ENCODE results near the gene PARVA. TPM values are rescaled to one million over a fixed set of nuclear protein-coding genes. Genes with fewer than 3 reads are reported as not detected.

Gene PARVA
- total and polyA plus RNA-seq, 4 donors: 30.4 to 159 (median 93.9) TPM

GRCh38 chr11:12459865-12460444 lies 82.6 kb downstream of the PARVA start:
- H3K4me3 ChIP-seq (ENCODE audit: low read length in 2 of 2): no peak overlapping the region
- ATAC-seq (ENCODE audit: low FRiP score) (no peak), DNase-seq (no peak)
- intact Hi-C loops (cut with DNase I): loop anchor here in 1 of 2 donors (5.0 kb wide), 1 partner anchor 48 kb away; no protein-coding TSS in a partner anchor
- H3K27ac ChIP-seq (ENCODE audit: low read depth in 1 of 2, low read length in 2 of 2): peak overlapping the region in 1 of 2 donors; percentile 1
- H3K36me3 ChIP-seq (ENCODE audit: control insufficient read depth in 1 of 2, insufficient read depth in 2 of 2, low read length in 1 of 2): no peaks in the 10 kb centered on the region
- 69 to 71% methylated on average over 3 of the region's 3 CpGs for WGBS, 2 donors
- H3K9me3 ChIP-seq (ENCODE audit: control insufficient read depth, low read length): no peaks in the 10 kb centered on the region
- no peaks in the 10 kb centered on the region for H3K27me3 ChIP-seq (ENCODE audit: control insufficient read depth in 1 of 2, insufficient read depth in 2 of 2, low read length in 1 of 2)
- H3K4me1 ChIP-seq (ENCODE audit: control insufficient read depth in 1 of 2, insufficient read depth in 2 of 2, low read length in 2 of 2): peaks cover 6 to 29% of the 10 kb centered on the region in 2 donors

GRCh38 chr11:12460466-12460865 lies 83.1 kb downstream of the PARVA start:
- no peaks in the 10 kb centered on the region for H3K36me3 ChIP-seq (ENCODE audit: control insufficient read depth in 1 of 2, insufficient read depth in 2 of 2, low read length in 1 of 2)
- no peaks in the 10 kb centered on the region for H3K27me3 ChIP-seq (ENCODE audit: control insufficient read depth in 1 of 2, insufficient read depth in 2 of 2, low read length in 1 of 2)
- no peak overlapping the region for H3K4me3 ChIP-seq (ENCODE audit: low read length in 2 of 2)
- intact Hi-C loops (cut with DNase I): loop anchor here in 1 of 2 donors (5.0 kb wide), 1 partner anchor 48 kb away; no protein-coding TSS in a partner anchor
- H3K9me3 ChIP-seq (ENCODE audit: control insufficient read depth, low read length): no peaks in the 10 kb centered on the region
- H3K27ac ChIP-seq (ENCODE audit: low read depth in 1 of 2, low read length in 2 of 2): peak overlapping the region in 1 of 2 donors; percentile 1
- DNase-seq (no peak), ATAC-seq (ENCODE audit: low FRiP score) (no peak)
- 53% methylated on average over 4 of the region's 4 CpGs for WGBS, 2 donors
- H3K4me1 ChIP-seq (ENCODE audit: control insufficient read depth in 1 of 2, insufficient read depth in 2 of 2, low read length in 2 of 2): peaks cover 6 to 26% of the 10 kb centered on the region in 2 donors

- Histone ChIP-seq H3K9me3 (ENCODE audit: control insufficient read depth, low read length) (no peaks in the 10 kb centered on the region), H3K36me3 (ENCODE audit: control insufficient read depth in 1 of 2, insufficient read depth in 2 of 2, low read length in 1 of 2) (no peaks in the 10 kb centered on the region), H3K4me1 (ENCODE audit: control insufficient read depth in 1 of 2, insufficient read depth in 2 of 2, low read length in 2 of 2) (peaks cover 6 to 19% of the 10 kb centered on the region in 2 donors), H3K27ac (ENCODE audit: low read depth in 1 of 2, low read length in 2 of 2) (no peak overlapping the region), H3K27me3 (ENCODE audit: control insufficient read depth in 1 of 2, insufficient read depth in 2 of 2, low read length in 1 of 2) (no peaks in the 10 kb centered on the region), H3K4me3 (ENCODE audit: low read length in 2 of 2) (no peak overlapping the region)
- DNase-seq: no peak
- 70 to 77% methylated on average over 5 of the region's 5 CpGs for WGBS, 2 donors
- no peak for ATAC-seq (ENCODE audit: low FRiP score)
- intact Hi-C loops (cut with DNase I): loop anchor here in 1 of 2 donors (5.0 kb wide), 1 partner anchor 49 kb away; no protein-coding TSS in a partner anchor
Measured at GRCh38 chr11:12461516-12461915, 84.1 kb downstream of the PARVA start.

GRCh38 chr11:12464303-12464702 lies 86.9 kb downstream of the PARVA start:
- H3K27ac ChIP-seq (ENCODE audit: low read depth in 1 of 2, low read length in 2 of 2): no peak overlapping the region
- WGBS, 2 donors: 100% methylated on average over 2 of the region's 2 CpGs
- H3K36me3 ChIP-seq (ENCODE audit: control insufficient read depth in 1 of 2, insufficient read depth in 2 of 2, low read length in 1 of 2): no peaks in the 10 kb centered on the region
- H3K4me1 ChIP-seq (ENCODE audit: control insufficient read depth in 1 of 2, insufficient read depth in 2 of 2, low read length in 2 of 2): peaks cover 4 to 10% of the 10 kb centered on the region in 2 donors
- H3K27me3 ChIP-seq (ENCODE audit: control insufficient read depth in 1 of 2, insufficient read depth in 2 of 2, low read length in 1 of 2): no peaks in the 10 kb centered on the region
- no peaks in the 10 kb centered on the region for H3K9me3 ChIP-seq (ENCODE audit: control insufficient read depth, low read length)
- DNase-seq (no peak), ATAC-seq (ENCODE audit: low FRiP score) (no peak)
- intact Hi-C loops (cut with DNase I): loop anchor here in 1 of 2 donors (5.0 kb wide), 1 partner anchor 52 kb away; no protein-coding TSS in a partner anchor
- no peak overlapping the region for H3K4me3 ChIP-seq (ENCODE audit: low read length in 2 of 2)

- DNase-seq (no peak), ATAC-seq (ENCODE audit: low FRiP score) (no peak)
- Histone ChIP-seq H3K36me3 (ENCODE audit: control insufficient read depth in 1 of 2, insufficient read depth in 2 of 2, low read length in 1 of 2) (no peaks in the 10 kb centered on the region), H3K4me1 (ENCODE audit: control insufficient read depth in 1 of 2, insufficient read depth in 2 of 2, low read length in 2 of 2) (peaks cover 4 to 10% of the 10 kb centered on the region in 2 donors), H3K4me3 (ENCODE audit: low read length in 2 of 2) (no peak overlapping the region), H3K27ac (ENCODE audit: low read depth in 1 of 2, low read length in 2 of 2) (no peak overlapping the region), H3K27me3 (ENCODE audit: control insufficient read depth in 1 of 2, insufficient read depth in 2 of 2, low read length in 1 of 2) (no peaks in the 10 kb centered on the region), H3K9me3 (ENCODE audit: control insufficient read depth, low read length) (no peaks in the 10 kb centered on the region)
- intact Hi-C loops (cut with DNase I): no loop called here
- 96 to 99% methylated on average over 2 of the region's 2 CpGs for WGBS, 2 donors
Measured at GRCh38 chr11:12465332-12465731, 88.0 kb downstream of the PARVA start.

GRCh38 chr11:12467610-12468009 lies 90.2 kb downstream of the PARVA start:
- H3K4me1 ChIP-seq (ENCODE audit: control insufficient read depth in 1 of 2, insufficient read depth in 2 of 2, low read length in 2 of 2): peaks cover 0 to 7% of the 10 kb centered on the region in 2 donors
- H3K36me3 ChIP-seq (ENCODE audit: control insufficient read depth in 1 of 2, insufficient read depth in 2 of 2, low read length in 1 of 2): no peaks in the 10 kb centered on the region
- H3K9me3 ChIP-seq (ENCODE audit: control insufficient read depth, low read length): no peaks in the 10 kb centered on the region
- no peaks in the 10 kb centered on the region for H3K27me3 ChIP-seq (ENCODE audit: control insufficient read depth in 1 of 2, insufficient read depth in 2 of 2, low read length in 1 of 2)
- DNase-seq: no peak
- H3K4me3 ChIP-seq (ENCODE audit: low read length in 2 of 2): no peak overlapping the region
- ATAC-seq (ENCODE audit: low FRiP score): no peak
- WGBS, 2 donors: 96 to 97% methylated on average over 2 of the region's 2 CpGs
- H3K27ac ChIP-seq (ENCODE audit: low read depth in 1 of 2, low read length in 2 of 2): no peak overlapping the region
- intact Hi-C loops (cut with DNase I): no loop called here

- DNase-seq: no peak
- Histone ChIP-seq H3K9me3 (ENCODE audit: control insufficient read depth, low read length) (no peaks in the 10 kb centered on the region), H3K27me3 (ENCODE audit: control insufficient read depth in 1 of 2, insufficient read depth in 2 of 2, low read length in 1 of 2) (no peaks in the 10 kb centered on the region), H3K27ac (ENCODE audit: low read depth in 1 of 2, low read length in 2 of 2) (peak overlapping the region in 1 of 2 donors; percentile 38), H3K4me3 (ENCODE audit: low read length in 2 of 2) (no peak overlapping the region), H3K4me1 (ENCODE audit: control insufficient read depth in 1 of 2, insufficient read depth in 2 of 2, low read length in 2 of 2) (peaks cover 0 to 7% of the 10 kb centered on the region in 2 donors), H3K36me3 (ENCODE audit: control insufficient read depth in 1 of 2, insufficient read depth in 2 of 2, low read length in 1 of 2) (peaks cover 0 to 1% of the 10 kb centered on the region in 2 donors)
- ATAC-seq (ENCODE audit: low FRiP score): no peak
- intact Hi-C loops (cut with DNase I): no loop called here
- 7 to 9% methylated on average over 3 of the region's 3 CpGs for WGBS, 2 donors
Measured at GRCh38 chr11:12469451-12469850, 92.1 kb downstream of the PARVA start.

GRCh38 chr11:12470236-12470635 lies 92.9 kb downstream of the PARVA start:
- Histone ChIP-seq H3K4me1 (ENCODE audit: control insufficient read depth in 1 of 2, insufficient read depth in 2 of 2, low read length in 2 of 2) (peaks cover 0 to 7% of the 10 kb centered on the region in 2 donors), H3K27me3 (ENCODE audit: control insufficient read depth in 1 of 2, insufficient read depth in 2 of 2, low read length in 1 of 2) (no peaks in the 10 kb centered on the region), H3K27ac (ENCODE audit: low read depth in 1 of 2, low read length in 2 of 2) (no peak overlapping the region), H3K9me3 (ENCODE audit: control insufficient read depth, low read length) (no peaks in the 10 kb centered on the region), H3K4me3 (ENCODE audit: low read length in 2 of 2) (no peak overlapping the region), H3K36me3 (ENCODE audit: control insufficient read depth in 1 of 2, insufficient read depth in 2 of 2, low read length in 1 of 2) (peaks cover 0 to 1% of the 10 kb centered on the region in 2 donors)
- intact Hi-C loops (cut with DNase I): no loop called here
- DNase-seq (no peak), ATAC-seq (ENCODE audit: low FRiP score) (no peak)
- 80 to 90% methylated on average over 2 of the region's 2 CpGs for WGBS, 2 donors

GRCh38 chr11:12472401-12473005 lies 95.1 kb downstream of the PARVA start:
- intact Hi-C loops (cut with DNase I): no loop called here
- H3K4me3 ChIP-seq (ENCODE audit: low read length in 2 of 2): no peak overlapping the region
- no peaks in the 10 kb centered on the region for H3K27me3 ChIP-seq (ENCODE audit: control insufficient read depth in 1 of 2, insufficient read depth in 2 of 2, low read length in 1 of 2)
- peaks cover 0 to 7% of the 10 kb centered on the region in 2 donors for H3K4me1 ChIP-seq (ENCODE audit: control insufficient read depth in 1 of 2, insufficient read depth in 2 of 2, low read length in 2 of 2)
- H3K27ac ChIP-seq (ENCODE audit: low read depth in 1 of 2, low read length in 2 of 2): no peak overlapping the region
- no peaks in the 10 kb centered on the region for H3K9me3 ChIP-seq (ENCODE audit: control insufficient read depth, low read length)
- H3K36me3 ChIP-seq (ENCODE audit: control insufficient read depth in 1 of 2, insufficient read depth in 2 of 2, low read length in 1 of 2): peaks cover 0 to 4% of the 10 kb centered on the region in 2 donors
- 43 to 47% methylated on average over 7 of the region's 7 CpGs for WGBS, 2 donors
- DNase-seq (no peak), ATAC-seq (ENCODE audit: low FRiP score) (no peak)
